ENCODE measurements around the gene QSOX2.
A peak's percentile ranks its signal among the peaks of the same experiment; 100 is the strongest.

The QSOX2 gene

GRCh38 chr9:136255896-136256890, 10.6 kb upstream of the QSOX2 start:
- H3K4me3 ChIP-seq (replicated peaks; ENCODE audit: low read depth, low read length), result no peak overlapping the region
- H3K36me3 ChIP-seq (ENCODE audit: control insufficient read depth, insufficient read depth, low read length), result no peaks in the 10 kb centered on the region
- no peak for DNase-seq (ENCODE audit: extremely low read depth, insufficient read length)
- H3K27me3 ChIP-seq (replicated peaks; ENCODE audit: control insufficient read depth, insufficient read depth, low read length), result no peaks in the 10 kb centered on the region; the same call in 1 of the 2 replicates
- peak; percentile 23 for TF ChIP-seq CTCF (IDR thresholded peaks at IDR 0.05; ENCODE audit: insufficient read depth, low read length, poor library complexity, severe bottlenecking)

GRCh38 chr9:136255166-136255538, 9.5 kb upstream of the QSOX2 start:
- DNase-seq (ENCODE audit: extremely low read depth, insufficient read length), result no peak
- no peak overlapping the region for H3K4me3 ChIP-seq (replicated peaks; ENCODE audit: low read depth, low read length)
- no peaks in the 10 kb centered on the region for H3K36me3 ChIP-seq (ENCODE audit: control insufficient read depth, insufficient read depth, low read length)
- no peaks in the 10 kb centered on the region; the same call in 1 of the 2 replicates for H3K27me3 ChIP-seq (replicated peaks; ENCODE audit: control insufficient read depth, insufficient read depth, low read length)
- no peak for TF ChIP-seq CTCF (IDR thresholded peaks at IDR 0.05; ENCODE audit: insufficient read depth, low read length, poor library complexity, severe bottlenecking)

GRCh38 chr9:136254381-136255165, 9.0 kb upstream of the QSOX2 start:
- no peak overlapping the region for H3K4me3 ChIP-seq (replicated peaks; ENCODE audit: low read depth, low read length)
- TF ChIP-seq CTCF (IDR thresholded peaks at IDR 0.05; ENCODE audit: insufficient read depth, low read length, poor library complexity, severe bottlenecking), result no peak
- no peak for DNase-seq (ENCODE audit: extremely low read depth, insufficient read length)
- H3K27me3 ChIP-seq (replicated peaks; ENCODE audit: control insufficient read depth, insufficient read depth, low read length), result no peaks in the 10 kb centered on the region; the same call in 1 of the 2 replicates
- H3K36me3 ChIP-seq (ENCODE audit: control insufficient read depth, insufficient read depth, low read length), result no peaks in the 10 kb centered on the region

- H3K4me3 ChIP-seq (replicated peaks; ENCODE audit: low read depth, low read length), result no peak overlapping the region
- H3K27me3 ChIP-seq (replicated peaks; ENCODE audit: control insufficient read depth, insufficient read depth, low read length), result no peaks in the 10 kb centered on the region; the same call in 1 of the 2 replicates
- TF ChIP-seq CTCF (IDR thresholded peaks at IDR 0.05; ENCODE audit: insufficient read depth, low read length, poor library complexity, severe bottlenecking), result no peak
- H3K36me3 ChIP-seq (ENCODE audit: control insufficient read depth, insufficient read depth, low read length), result no peaks in the 10 kb centered on the region
- DNase-seq (ENCODE audit: extremely low read depth, insufficient read length), result no peak
Measured at GRCh38 chr9:136253246-136254130, 7.9 kb upstream of the QSOX2 start.

- Histone ChIP-seq H3K36me3 (ENCODE audit: control insufficient read depth, insufficient read depth, low read length) (no peaks in the 10 kb centered on the region), H3K27me3 (replicated peaks; ENCODE audit: control insufficient read depth, insufficient read depth, low read length) (no peaks in the 10 kb centered on the region; the same call in 1 of the 2 replicates), H3K4me3 (replicated peaks; ENCODE audit: low read depth, low read length) (no peak overlapping the region)
- no peak for TF ChIP-seq CTCF (IDR thresholded peaks at IDR 0.05; ENCODE audit: insufficient read depth, low read length, poor library complexity, severe bottlenecking)
- DNase-seq (ENCODE audit: extremely low read depth, insufficient read length), result no peak
Measured at GRCh38 chr9:136252846-136253245, 7.2 kb upstream of the QSOX2 start.
